ENCODE results near the gene CKAP2L.

CKAP2L gene

GRCh38 chr2:112782234-112782799 is 17.9 kb upstream of the CKAP2L start:
- Mint-ChIP-seq H3K4me1 (peaks cover 9% of the 10 kb centered on the region), H3K9me3 (no peaks in the 10 kb centered on the region), H3K4me3 (peak overlapping the region; percentile 8), H3K36me3 (peaks cover 9% of the 10 kb centered on the region), H3K27ac (no peak overlapping the region)
- peak; percentile 60 for ATAC-seq
- DNase-seq (ENCODE audit: low spot score in 2 of 2), result no peak

- H3K4me1 Mint-ChIP-seq, result peaks cover 22% of the 10 kb centered on the region
- H3K9me3 Mint-ChIP-seq, result peaks cover 4% of the 10 kb centered on the region
- ATAC-seq, result no peak
- H3K36me3 Mint-ChIP-seq, result peaks cover 16% of the 10 kb centered on the region
- DNase-seq (ENCODE audit: low spot score in 2 of 2), result no peak
- H3K27ac Mint-ChIP-seq, result no peak overlapping the region
- no peak overlapping the region for H3K4me3 Mint-ChIP-seq
Observed at GRCh38 chr2:112779598-112779997, 15.2 kb upstream of the CKAP2L start.

DNA sequence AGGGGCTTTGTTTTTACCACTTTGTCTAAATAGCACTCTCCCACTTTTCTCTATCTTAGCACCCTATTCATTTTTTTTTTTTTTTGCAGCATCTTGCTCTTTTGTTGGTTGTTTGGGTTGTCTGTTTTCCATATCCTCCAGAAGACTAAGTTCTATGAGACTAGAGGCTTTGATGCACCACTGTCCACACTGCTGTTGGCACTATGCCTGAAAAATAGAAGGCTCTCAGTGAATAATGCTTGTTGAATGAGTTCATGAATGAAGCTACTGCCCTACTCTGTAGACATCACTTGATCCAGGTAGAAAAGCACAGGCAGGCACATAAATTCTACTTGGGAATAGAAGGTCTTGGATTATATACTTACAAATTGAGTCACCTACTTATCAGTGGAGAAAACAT is 12.6 kb upstream of the CKAP2L start:
- H3K4me1 Mint-ChIP-seq, result peaks cover 19% of the 10 kb centered on the region
- H3K4me3 Mint-ChIP-seq, result no peak overlapping the region
- H3K9me3 Mint-ChIP-seq, result peaks cover 4% of the 10 kb centered on the region
- peak; percentile 60 for ATAC-seq
- DNase-seq (ENCODE audit: low spot score in 2 of 2), result no peak
- H3K27ac Mint-ChIP-seq, result peak overlapping the region; percentile 77
- peaks cover 16% of the 10 kb centered on the region for H3K36me3 Mint-ChIP-seq

- Mint-ChIP-seq H3K27ac (no peak overlapping the region), H3K9me3 (peaks cover 4% of the 10 kb centered on the region), H3K4me1 (peaks cover 19% of the 10 kb centered on the region), H3K4me3 (no peak overlapping the region), H3K36me3 (peaks cover 16% of the 10 kb centered on the region)
- DNase-seq (ENCODE audit: low spot score in 2 of 2), result no peak
- peak; percentile 19 for ATAC-seq
Observed at GRCh38 chr2:112776113-112776512, 11.7 kb upstream of the CKAP2L start.

- no peak for DNase-seq (ENCODE audit: low spot score in 2 of 2)
- H3K4me3 Mint-ChIP-seq, result no peak overlapping the region
Observed at GRCh38 chr2:112774536-112775285, 10.3 kb upstream of the CKAP2L start.

DNA sequence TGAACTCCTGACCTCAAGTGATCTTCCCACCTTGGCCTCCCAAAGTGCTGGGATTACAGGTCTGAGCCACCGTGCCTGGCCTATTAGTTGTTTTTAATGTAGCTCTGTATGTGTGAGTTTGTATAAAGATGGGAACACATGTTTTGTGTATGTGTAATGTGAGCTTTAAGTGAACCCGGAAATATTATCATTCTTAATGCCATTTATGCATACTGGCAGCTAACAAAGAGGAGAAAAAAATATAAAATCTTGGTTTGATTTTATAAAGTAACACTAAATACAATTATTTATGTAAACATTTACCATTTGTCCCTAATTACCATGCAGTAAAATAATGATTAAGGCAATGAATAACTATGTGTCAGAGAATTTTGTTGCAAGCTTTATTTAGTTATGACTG is 9.1 kb upstream of the CKAP2L start:
- DNase-seq (ENCODE audit: low spot score in 2 of 2) (no peak), ATAC-seq (no peak)
- H3K36me3 Mint-ChIP-seq, result peaks cover 11% of the 10 kb centered on the region
- peaks cover 4% of the 10 kb centered on the region for H3K9me3 Mint-ChIP-seq
- H3K27ac Mint-ChIP-seq, result no peak overlapping the region
- H3K4me1 Mint-ChIP-seq, result peaks cover 19% of the 10 kb centered on the region
- H3K4me3 Mint-ChIP-seq, result no peak overlapping the region

More at GRCh38 chr2:112774536-112775285, 10.3 kb upstream of the CKAP2L start:
- peaks cover 16% of the 10 kb centered on the region for H3K36me3 Mint-ChIP-seq
- H3K9me3 Mint-ChIP-seq, result peaks cover 4% of the 10 kb centered on the region
- peaks cover 19% of the 10 kb centered on the region for H3K4me1 Mint-ChIP-seq
- ATAC-seq, result no peak
- H3K27ac Mint-ChIP-seq, result no peak overlapping the region

DNA sequence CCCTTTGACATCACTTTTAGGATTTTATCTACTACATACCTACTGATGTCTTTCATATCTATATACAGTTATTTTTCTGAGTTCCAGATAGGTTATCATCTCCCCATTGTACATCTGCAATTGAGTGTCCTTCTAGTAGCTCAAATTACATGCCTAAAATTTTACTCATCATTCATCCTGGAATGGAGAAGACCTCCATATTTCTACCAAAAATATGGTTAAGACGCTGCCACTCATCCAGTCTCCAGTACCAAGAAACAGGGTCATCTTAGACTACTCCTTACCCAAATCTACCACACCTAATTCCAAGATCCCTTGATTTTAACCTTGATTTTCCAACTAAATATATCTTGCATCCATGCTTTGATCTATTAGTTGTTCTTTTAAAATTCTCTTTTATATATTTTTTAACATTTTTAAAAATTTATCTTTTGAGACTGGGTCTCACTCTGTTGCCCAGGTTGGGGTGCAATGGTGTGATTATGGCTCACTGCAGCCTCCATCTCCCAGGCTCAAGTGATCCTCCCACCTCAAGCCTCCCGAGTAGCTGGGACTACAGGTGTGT is 8.6 kb upstream of the CKAP2L start:
- Mint-ChIP-seq H3K36me3 (peaks cover 11% of the 10 kb centered on the region), H3K27ac (no peak overlapping the region), H3K9me3 (peaks cover 4% of the 10 kb centered on the region), H3K4me1 (peaks cover 19% of the 10 kb centered on the region), H3K4me3 (no peak overlapping the region)
- ATAC-seq (no peak), DNase-seq (ENCODE audit: low spot score in 2 of 2) (no peak)

DNA sequence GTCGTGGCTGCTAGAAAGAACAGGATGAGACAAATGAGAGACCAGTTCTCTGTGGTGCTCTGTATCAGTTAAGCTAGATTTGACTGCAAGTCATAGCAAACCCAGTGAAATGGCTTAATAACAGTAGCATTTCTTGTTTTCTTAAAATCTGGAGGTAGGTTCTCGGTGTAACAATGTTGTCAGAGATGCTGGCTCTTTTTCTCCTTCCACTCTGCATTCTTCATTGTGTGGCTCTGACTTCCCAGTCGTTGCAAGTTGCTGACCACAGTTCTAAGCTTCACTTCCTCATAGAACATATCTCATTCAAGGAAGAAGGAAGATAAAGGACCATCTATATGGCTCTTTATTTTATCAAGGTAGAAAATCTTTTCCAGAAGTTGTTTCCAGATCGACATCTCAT is 7.9 kb upstream of the CKAP2L start:
- H3K4me1 Mint-ChIP-seq, result peaks cover 14% of the 10 kb centered on the region
- DNase-seq (ENCODE audit: low spot score in 2 of 2) (no peak), ATAC-seq (no peak)
- H3K9me3 Mint-ChIP-seq, result peaks cover 4% of the 10 kb centered on the region
- peaks cover 7% of the 10 kb centered on the region for H3K36me3 Mint-ChIP-seq
- H3K4me3 Mint-ChIP-seq, result no peak overlapping the region
- H3K27ac Mint-ChIP-seq, result no peak overlapping the region

DNA sequence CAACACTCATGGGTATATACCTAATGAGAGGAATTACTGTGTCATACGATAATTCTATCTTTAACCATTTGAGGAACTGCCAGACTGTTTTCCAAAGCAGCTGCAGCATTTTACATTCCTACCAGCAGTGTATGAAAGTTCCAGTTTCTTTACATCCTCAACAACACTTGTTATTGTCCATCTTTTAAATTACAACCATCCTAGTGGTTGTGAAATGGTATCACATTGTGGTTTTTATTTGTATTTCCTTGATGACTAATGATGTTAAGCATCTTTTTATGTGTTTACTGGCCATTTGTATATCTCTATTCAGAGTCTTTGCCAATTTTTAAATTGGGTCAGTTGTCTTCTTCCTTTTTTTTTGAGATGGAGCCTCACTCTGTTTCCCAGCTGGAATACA is 4.0 kb upstream of the CKAP2L start:
- Mint-ChIP-seq H3K4me1 (peaks cover 25% of the 10 kb centered on the region), H3K4me3 (peak overlapping the region; percentile 13), H3K27ac (peak overlapping the region; percentile 37), H3K36me3 (no peaks in the 10 kb centered on the region), H3K9me3 (no peaks in the 10 kb centered on the region)
- ATAC-seq (no peak), DNase-seq (ENCODE audit: low spot score in 2 of 2) (no peak)

DNA sequence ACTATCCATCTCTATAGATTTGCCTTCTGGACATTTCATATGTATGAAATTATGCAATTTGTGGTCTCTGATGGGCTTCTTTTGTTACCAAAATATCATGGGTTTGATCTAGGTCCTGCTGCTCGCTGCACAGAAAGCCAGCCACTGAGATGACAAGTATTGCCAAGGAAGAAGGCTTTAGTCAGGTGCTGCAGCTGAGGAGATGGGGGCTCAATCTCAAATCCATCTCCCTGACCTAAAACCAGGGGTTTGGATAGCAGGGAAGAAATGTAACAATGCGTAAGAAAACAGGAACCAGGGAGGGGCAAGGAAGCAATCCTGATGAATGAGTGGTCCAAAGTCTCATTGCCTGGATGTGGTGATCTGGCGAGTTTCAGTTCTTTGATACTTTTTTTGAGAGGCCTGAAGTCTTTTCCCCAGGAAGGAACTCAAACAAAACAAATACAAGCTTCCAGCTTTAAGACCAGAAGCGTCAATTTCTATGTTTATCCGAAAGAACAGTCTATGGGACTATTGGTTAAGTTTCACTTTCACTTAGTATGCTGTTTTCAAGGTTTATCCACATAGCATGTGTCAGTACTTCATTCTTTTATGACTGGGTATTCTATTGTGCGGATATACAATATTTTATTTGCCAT is 3.4 kb upstream of the CKAP2L start:
- Mint-ChIP-seq H3K27ac (peak overlapping the region; percentile 21), H3K9me3 (no peaks in the 10 kb centered on the region), H3K36me3 (no peaks in the 10 kb centered on the region), H3K4me3 (no peak overlapping the region), H3K4me1 (peaks cover 29% of the 10 kb centered on the region)
- no peak for ATAC-seq
- no peak for DNase-seq (ENCODE audit: low spot score in 2 of 2)

- no peaks in the 10 kb centered on the region for H3K9me3 Mint-ChIP-seq
- no peak for ATAC-seq
- peaks cover 29% of the 10 kb centered on the region for H3K4me1 Mint-ChIP-seq
- peak overlapping the region; percentile 94 for H3K27ac Mint-ChIP-seq
- DNase-seq (ENCODE audit: low spot score in 2 of 2), result no peak
- H3K4me3 Mint-ChIP-seq, result peak overlapping the region; percentile 94
- peaks cover 21% of the 10 kb centered on the region for H3K36me3 Mint-ChIP-seq
Observed at GRCh38 chr2:112765251-112765650, 842 bp upstream of the CKAP2L start.

- Mint-ChIP-seq H3K36me3 (peaks cover 36% of the 10 kb centered on the region), H3K4me1 (peaks cover 29% of the 10 kb centered on the region), H3K4me3 (no peak overlapping the region), H3K9me3 (no peaks in the 10 kb centered on the region), H3K27ac (no peak overlapping the region)
- no peak for DNase-seq (ENCODE audit: low spot score in 2 of 2)
- no peak for ATAC-seq
Observed at GRCh38 chr2:112762276-112762675, 2.1 kb downstream of the CKAP2L start.

GRCh38 chr2:112760149-112760548 is 4.3 kb downstream of the CKAP2L start:
- Mint-ChIP-seq H3K9me3 (no peaks in the 10 kb centered on the region), H3K4me1 (peaks cover 27% of the 10 kb centered on the region), H3K36me3 (peaks cover 52% of the 10 kb centered on the region), H3K4me3 (no peak overlapping the region), H3K27ac (no peak overlapping the region)
- DNase-seq (ENCODE audit: low spot score in 2 of 2), result no peak
- no peak for ATAC-seq

DNA sequence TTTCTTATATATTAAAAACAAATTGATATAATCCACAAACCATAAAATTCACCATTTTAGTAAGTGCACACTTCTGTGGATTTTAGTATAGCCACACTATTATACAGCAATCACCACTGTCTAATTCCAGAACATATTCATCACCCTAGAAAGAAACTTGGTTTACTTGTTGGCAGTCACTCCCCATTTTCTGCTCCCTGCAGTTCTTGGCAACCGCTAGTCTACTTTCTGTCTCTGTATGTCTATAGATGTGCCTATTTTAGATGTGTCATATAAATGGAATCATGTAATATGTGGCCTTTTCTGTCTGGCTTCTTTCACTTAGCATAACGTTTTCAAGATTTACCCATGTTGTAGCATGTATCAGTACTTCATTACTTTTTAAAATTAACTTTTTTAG is 5.7 kb downstream of the CKAP2L start:
- Mint-ChIP-seq H3K36me3 (peaks cover 61% of the 10 kb centered on the region), H3K9me3 (no peaks in the 10 kb centered on the region), H3K27ac (no peak overlapping the region), H3K4me1 (peaks cover 24% of the 10 kb centered on the region), H3K4me3 (no peak overlapping the region)
- ATAC-seq (no peak), DNase-seq (ENCODE audit: low spot score in 2 of 2) (no peak)

DNA sequence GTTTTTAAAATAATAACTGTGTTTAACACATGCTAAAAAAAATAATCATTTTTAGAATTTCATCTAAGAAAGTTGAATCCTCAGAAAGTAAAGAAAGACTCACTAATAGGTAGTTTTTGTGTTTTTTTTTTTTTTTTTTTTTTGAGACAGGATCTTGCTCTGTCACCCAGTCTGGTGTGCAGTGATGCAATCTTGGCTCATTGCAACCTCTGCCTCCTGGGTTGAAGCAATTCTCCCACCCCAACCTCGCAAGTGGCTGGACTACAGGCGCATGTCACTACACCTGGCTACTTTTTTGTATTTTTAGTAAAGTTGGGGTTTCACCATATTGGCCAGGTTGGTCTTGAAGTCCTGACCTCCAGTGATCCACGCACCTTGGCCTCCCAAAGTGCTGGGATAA is 7.1 kb downstream of the CKAP2L start:
- no peaks in the 10 kb centered on the region for H3K9me3 Mint-ChIP-seq
- ATAC-seq (no peak), DNase-seq (ENCODE audit: low spot score in 2 of 2) (no peak)
- H3K27ac Mint-ChIP-seq, result no peak overlapping the region
- H3K36me3 Mint-ChIP-seq, result peaks cover 73% of the 10 kb centered on the region
- peaks cover 24% of the 10 kb centered on the region for H3K4me1 Mint-ChIP-seq
- H3K4me3 Mint-ChIP-seq, result no peak overlapping the region

DNA sequence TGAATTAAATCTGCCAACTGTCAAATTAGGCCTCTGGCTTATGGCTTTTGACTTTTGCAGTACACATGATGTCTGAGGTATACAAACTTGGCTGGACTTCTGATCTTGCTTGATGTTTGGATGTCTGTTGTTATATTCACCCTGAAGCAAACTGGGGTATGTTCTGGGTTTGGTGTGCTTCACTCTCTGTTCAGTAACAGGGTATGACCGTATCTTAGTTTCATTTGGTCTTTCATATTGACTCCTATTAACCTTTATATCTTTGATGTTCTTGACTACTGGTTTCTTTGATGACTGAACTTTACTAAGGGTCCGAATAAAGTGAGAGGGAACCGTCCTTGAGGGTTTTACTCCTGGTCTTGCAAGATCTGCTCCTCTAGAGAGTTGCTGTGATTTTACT is 8.2 kb downstream of the CKAP2L start:
- no peak overlapping the region for H3K4me3 Mint-ChIP-seq
- no peak overlapping the region for H3K27ac Mint-ChIP-seq
- peaks cover 73% of the 10 kb centered on the region for H3K36me3 Mint-ChIP-seq
- peaks cover 24% of the 10 kb centered on the region for H3K4me1 Mint-ChIP-seq
- DNase-seq (ENCODE audit: low spot score in 2 of 2) (no peak), ATAC-seq (no peak)
- H3K9me3 Mint-ChIP-seq, result no peaks in the 10 kb centered on the region

Measured in stimulated activated effector memory CD8-positive, alpha-beta T cell treated with anti-CD3 and anti-CD28 coated beads, Interleukin-12 subunit alpha, Interleukin-12 subunit beta, amount 100 ng/mL, for 72 hours (primary cell).